IMR-90 (cell line): ENCODE measurements around the gene ATP6V0C. TPM values are rescaled to one million over a fixed set of nuclear protein-coding genes. Genes with fewer than 3 reads are reported as not detected.
A peak's percentile ranks its signal among the peaks of the same experiment; 100 is the strongest.

Source experiments
- ATAC-seq: fragments of 200-7000 bp; cut with Tn5 transposase; 2 replicates; pipeline ENCODE4 v1.9.1; 2020; ENCODE audit warnings: low read depth, mild to moderate bottlenecking, moderate library complexity
- BruUV-seq: library from RNA; stranded (reverse); fragments of 400-500 nt; replicated peaks from 2 replicates; lab custom pipeline; 2021; lab: Mats Ljungman, UMichigan
- CTCF ChIA-PET: fragments of 300-600 bp; formaldehyde crosslinking; extraction: SDS; loops from one replicate; lab custom pipeline; 2021; ENCODE audit warnings: antibody characterized with exemption; lab: Yijun Ruan, JAX
- POLR2A ChIA-PET: fragments of 300-600 bp; sonication (Branson Sonifier 250); formaldehyde crosslinking; loops from one replicate; lab custom pipeline; 2022; ENCODE audit warnings: antibody characterized with exemption; ENCODE audit not compliant: unreplicated experiment; lab: Charles Lee
- DNase-seq: peaks from one replicate; pipeline ENCODE4 v3.0.0; 2013
- H2AFZ ChIP-seq: replicated peaks from 2 replicates; pipeline ENCODE3; 2013; ENCODE audit warnings: low read length, mild to moderate bottlenecking; ENCODE audit not compliant: poor library complexity
- H2AK5ac ChIP-seq: 2 replicates; pipeline ENCODE4 v1.6.1; 2013; ENCODE audit warnings: low read depth, low read length, inconsistent platforms
- H2AK9ac ChIP-seq: replicated peaks from 2 replicates; pipeline ENCODE3; 2013; ENCODE audit warnings: mild to moderate bottlenecking, low read depth, low read length, moderate library complexity; ENCODE audit not compliant: poor library complexity
- H2BK120ac ChIP-seq: 2 replicates; pipeline ENCODE4 v1.6.1; 2013; ENCODE audit warnings: low read depth, low read length, inconsistent platforms
- H2BK15ac ChIP-seq: 3 replicates; pipeline ENCODE4 v1.6.1; 2013; ENCODE audit warnings: low read depth, low read length, inconsistent platforms
- H2BK20ac ChIP-seq: 2 replicates; pipeline ENCODE4 v1.6.1; 2013; ENCODE audit warnings: low read depth, mild to moderate bottlenecking, inconsistent platforms, low read length, moderate library complexity
- H2BK5ac ChIP-seq: 2 replicates; pipeline ENCODE4 v1.6.1; 2013; ENCODE audit warnings: mild to moderate bottlenecking, low read depth, low read length, inconsistent platforms; ENCODE audit not compliant: poor library complexity, severe bottlenecking
- H3K14ac ChIP-seq: replicated peaks from 2 replicates; pipeline ENCODE4 v1.6.1; 2013; ENCODE audit warnings: low read depth, low read length, inconsistent platforms
- H3K18ac ChIP-seq: 2 replicates; pipeline ENCODE4 v1.6.1; 2013; ENCODE audit warnings: low read depth, low read length, control low read depth
- H3K23ac ChIP-seq: 2 replicates; pipeline ENCODE4 v1.6.1; 2013; ENCODE audit warnings: low read depth, low read length, inconsistent platforms
- H3K27ac ChIP-seq: 2 replicates; pipeline ENCODE4 v1.5.1; 2013; ENCODE audit warnings: mild to moderate bottlenecking, control low read depth, low read length; ENCODE audit not compliant: insufficient read depth
- H3K27me3 ChIP-seq: 2 replicates; pipeline ENCODE4 v1.6.1; 2013; ENCODE audit warnings: low read length; ENCODE audit not compliant: control insufficient read depth, insufficient read depth
- H3K36me3 ChIP-seq: 2 replicates; pipeline ENCODE4 v1.6.1; 2013; ENCODE audit warnings: low read length, mixed read lengths; ENCODE audit not compliant: control insufficient read depth, insufficient read depth
- H3K4ac ChIP-seq: 2 replicates; pipeline ENCODE4 v1.6.1; 2013; ENCODE audit warnings: low read depth, low read length, inconsistent platforms
- H3K4me1 ChIP-seq: 2 replicates; pipeline ENCODE4 v1.6.1; 2013; ENCODE audit warnings: low read length, mixed read lengths; ENCODE audit not compliant: control insufficient read depth, insufficient read depth
- H3K4me2 ChIP-seq: 2 replicates; pipeline ENCODE4 v1.6.1; 2013; ENCODE audit warnings: low read depth, mild to moderate bottlenecking, control low read depth, low read length, moderate library complexity
- H3K4me3 ChIP-seq: 2 replicates; pipeline ENCODE4 v1.5.1; 2013; ENCODE audit warnings: low read depth, mild to moderate bottlenecking, control low read depth, low read length, moderate library complexity; ENCODE audit not compliant: insufficient read depth
- H3K56ac ChIP-seq: 2 replicates; pipeline ENCODE4 v1.6.1; 2013; ENCODE audit warnings: low read length, inconsistent platforms; ENCODE audit not compliant: insufficient read depth; ENCODE audit errors: extremely low read depth
- H3K79me1 ChIP-seq, 2 experiments: 2 replicates each; pipeline ENCODE4 v1.6.1; 2013; ENCODE audit warnings: low read length in 2 of 2, inconsistent platforms in 1 of 2, low read depth in 1 of 2
- H3K9ac ChIP-seq: 2 replicates; pipeline ENCODE4 v1.6.1; 2013; ENCODE audit warnings: low read depth, low read length, control low read depth
- H3K9me1 ChIP-seq: 2 replicates; pipeline ENCODE4 v1.6.1; 2013; ENCODE audit warnings: low read length, inconsistent platforms; ENCODE audit not compliant: insufficient read depth
- H3K9me3 ChIP-seq: 2 replicates; pipeline ENCODE4 v1.6.1; 2013; ENCODE audit warnings: low read length; ENCODE audit not compliant: control insufficient read depth, insufficient read depth
- H4K20me1 ChIP-seq: 2 replicates; pipeline ENCODE4 v1.6.1; 2013; ENCODE audit warnings: low read length, inconsistent platforms; ENCODE audit not compliant: insufficient read depth
- H4K5ac ChIP-seq: 2 replicates; pipeline ENCODE4 v1.6.1; 2013; ENCODE audit warnings: mild to moderate bottlenecking, low read depth, low read length, control low read depth
- H4K8ac ChIP-seq, 2 experiments: 2 replicates each; pipeline ENCODE4 v1.6.1; 2013; ENCODE audit warnings: low read depth in 2 of 2, low read length in 2 of 2, control low read depth in 1 of 2, inconsistent platforms in 1 of 2
- H4K91ac ChIP-seq: 2 replicates; pipeline ENCODE4 v1.6.1; 2013; ENCODE audit warnings: low read depth, low read length, inconsistent platforms; ENCODE audit not compliant: insufficient read depth
- BHLHE40 ChIP-seq: fragments of 150-350 bp; IDR thresholded peaks from 2 replicates; pipeline ENCODE4 v1.6.1; 2016; ENCODE audit warnings: mild to moderate bottlenecking, low read depth, low read length
- CEBPB ChIP-seq: IDR thresholded peaks from 2 replicates; pipeline ENCODE4 v1.6.1; 2012; ENCODE audit warnings: low read depth, low read length, improper control_type of control experiment
- CHD1 ChIP-seq: IDR thresholded peaks from 2 replicates; pipeline ENCODE4 v1.6.1; 2012; ENCODE audit warnings: low read depth, low read length, improper control_type of control experiment
- CTCF ChIP-seq: conservative IDR thresholded peaks from 2 replicates; pipeline ENCODE4 v1.5.1; 2012; ENCODE audit warnings: mild to moderate bottlenecking, low read depth, low read length, improper control_type of control experiment
- MAFK ChIP-seq: IDR thresholded peaks from 2 replicates; pipeline ENCODE4 v1.6.1; 2012; ENCODE audit warnings: low read depth, low read length, improper control_type of control experiment
- MAZ ChIP-seq: IDR thresholded peaks from 2 replicates; pipeline ENCODE4 v1.6.1; 2012; ENCODE audit warnings: low read depth, mild to moderate bottlenecking, low read length, improper control_type of control experiment, moderate library complexity, borderline replicate concordance
- RAD21 ChIP-seq: IDR thresholded peaks from 2 replicates; pipeline ENCODE4 v1.6.1; 2012; ENCODE audit warnings: low read length, improper control_type of control experiment
- RCOR1 ChIP-seq: IDR thresholded peaks from 2 replicates; pipeline ENCODE4 v1.6.1; 2012; ENCODE audit warnings: mild to moderate bottlenecking, low read length, improper control_type of control experiment; ENCODE audit not compliant: insufficient replicate concordance
- USF2 ChIP-seq: fragments of 150-350 bp; IDR thresholded peaks from 2 replicates; pipeline ENCODE4 v1.6.1; 2017; ENCODE audit warnings: mild to moderate bottlenecking, antibody characterized with exemption, low read length, low read depth
- WGBS, 2 experiments: methylation state at CpG; one replicate each; pipeline versions ENCODE4 v1.1.5 to v1.1.7; 2013; ENCODE audit warnings: missing lambda C conversion rate in 2 of 2; ENCODE audit not compliant: insufficient read length in 1 of 2; ENCODE audit errors: extremely low coverage in 2 of 2; 5-methylcytosine and 5-hydroxymethylcytosine counted together
- dilution Hi-C: fragments of 300-500 bp; cut with HindIII; formaldehyde crosslinking; loops from one replicate; pipeline ENCODE4 v1.14.3; 2018; ENCODE audit warnings: low sequenced_read_pairs; ENCODE audit not compliant: unreplicated experiment
- in situ Hi-C: fragments of 300-500 bp; cut with MboI; formaldehyde crosslinking; loops from 3 replicates; pipeline ENCODE4 v1.14.3; 2019; ENCODE audit warnings: low sequenced_read_pairs, inconsistent platforms, mixed read lengths
- intact Hi-C: fragments of 100-400 bp; cut with micrococcal nuclease; formaldehyde crosslinking; loops from 2 replicates; pipeline ENCODE4 v1.10.0; 2022
- polyA plus RNA-seq, 3 experiments: library from polyadenylated mRNA; depleted of rRNA; stranded (reverse); fragments of >200 nt; gene quantifications; 2 replicates each; pipeline ENCODE4 v1.2.3, GENCODE V29; 2012; ENCODE audit warnings: low replicate concordance in 1 of 3
- total RNA-seq: library from RNA; depleted of rRNA; stranded (reverse); fragments of >200 nt; gene quantifications from 2 replicates; pipeline ENCODE4 v1.2.3, GENCODE V29; 2012

The ATP6V0C gene
- total and polyA plus RNA-seq, 2 of the 4 experiments (the other 2 are of a cell fraction), result 8.4 to 107 TPM

GRCh38 chr16:2514333-2515179 lies 804 bp downstream of the ATP6V0C start:
- TF ChIP-seq CEBPB, result peak; percentile 71
- no peak for TF ChIP-seq MAFK
- TF ChIP-seq MAZ, result 0 out of 2 replicates have a peak, but pooled peaks have one; percentile 7
- TF ChIP-seq CHD1, result no peak
- no peak for TF ChIP-seq RCOR1
- TF ChIP-seq CTCF, result no peak
- TF ChIP-seq RAD21, result no peak
- no peak for TF ChIP-seq USF2
- TF ChIP-seq BHLHE40, result no peak
- Histone ChIP-seq H3K9me3 (no peaks in the 10 kb centered on the region), H3K4me1 (peaks cover 18% of the 10 kb centered on the region), H3K4ac (peak overlapping the region; percentile 75), H4K5ac (no peak overlapping the region), H2BK5ac (peak overlapping the region; percentile 87), H4K20me1 (peaks cover 52% of the 10 kb centered on the region), H3K23ac (peak overlapping the region; percentile 95), H3K4me2 (peak overlapping the region; percentile 83), H4K91ac (peak overlapping the region; percentile 28; the same call in 1 of the 2 replicates), H3K4me3 (peak overlapping the region; percentile 93), H2BK120ac (no peak overlapping the region), H3K36me3 (peaks cover 3% of the 10 kb centered on the region; the same call in 1 of the 2 replicates), H3K27ac (peak overlapping the region; percentile 97), H2AFZ (peak overlapping the region; percentile 94), H3K18ac (no peak overlapping the region), H2BK20ac (no peak overlapping the region), H2AK5ac (peak overlapping the region; percentile 88), H3K14ac (peak overlapping the region; percentile 76), H3K9ac (peak overlapping the region; percentile 91), H3K79me1 (peaks cover 0 to 50% of the 10 kb centered on the region in 2 experiments; a peak in 3 of 4 replicates), H3K9me1 (peaks cover 19% of the 10 kb centered on the region), H4K8ac (0 out of 4 replicates have a peak overlapping the region, but pooled peaks of 1 of the 2 experiments have one; percentile 15), H3K27me3 (no peaks in the 10 kb centered on the region), H2AK9ac (peak overlapping the region; percentile 98), H2BK15ac (no peak overlapping the region), H3K56ac (peak overlapping the region; percentile 19; the same call in 1 of the 2 replicates)
- WGBS, 2 experiments, result 3% methylated on average over 21 of the region's 63 CpGs; no CpG with 5 or more reads in 1 of the 2 experiments
- POLR2A ChIA-PET, result no interaction called here
- intact Hi-C loops (no loop called here), dilution Hi-C loops (no loop called here), in situ Hi-C loops (no loop called here)
- ATAC-seq, result no peak; the same call in 1 of the 2 replicates
- DNase-seq, result no peak
- BruUV-seq, result no TSS peak
- CTCF ChIA-PET, result interaction anchor here (0.5 kb wide), 1 partner anchor 152 kb away, joined by 3 read pairs; no protein-coding TSS in a partner anchor
